ENCODE data around the gene MARK3. TPM values are rescaled to one million over a fixed set of nuclear protein-coding genes. Genes with fewer than 3 reads are reported as not detected.

The MARK3 gene
- total and polyA plus RNA-seq, 2 of the 4 experiments (the other 2 are of a cell fraction) = 78.5 to 80.5 TPM

DNA sequence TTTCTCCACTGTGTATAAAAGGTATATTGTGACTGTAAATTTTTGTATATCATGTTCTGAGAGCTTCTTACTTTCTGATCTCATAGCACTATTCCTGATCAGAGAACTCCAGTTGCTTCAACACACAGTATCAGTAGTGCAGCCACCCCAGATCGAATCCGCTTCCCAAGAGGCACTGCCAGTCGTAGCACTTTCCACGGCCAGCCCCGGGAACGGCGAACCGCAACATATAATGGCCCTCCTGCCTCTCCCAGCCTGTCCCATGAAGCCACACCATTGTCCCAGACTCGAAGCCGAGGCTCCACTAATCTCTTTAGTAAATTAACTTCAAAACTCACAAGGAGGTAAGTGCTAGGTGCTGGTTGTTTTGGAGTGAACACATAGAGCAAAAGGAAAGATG lies 106.5 kb downstream of the MARK3 start:
- Histone ChIP-seq H2AK5ac (ENCODE audit: low read depth, low read length) (no peak overlapping the region), H3K4me3 (ENCODE audit: insufficient read depth, low read depth, low read length) (no peak overlapping the region), H3K9me3 (ENCODE audit: control insufficient read depth, insufficient read depth, low read length) (no peaks in the 10 kb centered on the region), H3K27ac (ENCODE audit: insufficient read depth, low read length) (no peak overlapping the region), H3K14ac (replicated peaks; ENCODE audit: low read depth, low read length) (no peak overlapping the region), H3K27me3 (ENCODE audit: control insufficient read depth, insufficient read depth, low read length) (no peaks in the 10 kb centered on the region), H3K18ac (ENCODE audit: low read depth, low read length) (no peak overlapping the region), H2BK5ac (ENCODE audit: low read depth, low read length, poor library complexity, severe bottlenecking) (no peak overlapping the region), H3K4me2 (ENCODE audit: low read depth, low read length) (no peak overlapping the region), H3K4ac (ENCODE audit: low read depth, low read length) (no peak overlapping the region), H3K79me1 (ENCODE audit: low read depth in 1 of 2, low read length in 2 of 2) (peaks cover 21 to 64% of the 10 kb centered on the region in 2 experiments), H4K5ac (ENCODE audit: low read depth, low read length) (no peak overlapping the region), H4K8ac (ENCODE audit: low read depth in 2 of 2, low read length in 2 of 2) (no peak overlapping the region), H2BK120ac (ENCODE audit: low read depth, low read length) (no peak overlapping the region), H3K4me1 (ENCODE audit: control insufficient read depth, insufficient read depth, low read length) (peaks cover 13% of the 10 kb centered on the region), H4K91ac (ENCODE audit: insufficient read depth, low read depth, low read length) (no peak overlapping the region), H2AFZ (replicated peaks; ENCODE audit: low read length, poor library complexity) (no peak overlapping the region), H3K36me3 (ENCODE audit: control insufficient read depth, insufficient read depth, low read length) (peaks cover 49% of the 10 kb centered on the region), H2BK20ac (ENCODE audit: low read depth, low read length) (no peak overlapping the region), H2BK15ac (ENCODE audit: low read depth, low read length) (no peak overlapping the region), H2AK9ac (replicated peaks; ENCODE audit: low read depth, low read length, poor library complexity) (no peak overlapping the region), H3K9me1 (ENCODE audit: insufficient read depth, low read length) (peaks cover 11% of the 10 kb centered on the region), H3K23ac (ENCODE audit: low read depth, low read length) (no peak overlapping the region), H4K20me1 (ENCODE audit: insufficient read depth, low read length) (peaks cover 13% of the 10 kb centered on the region; the same call in 1 of the 2 replicates), H3K9ac (ENCODE audit: low read depth, low read length) (no peak overlapping the region), H3K56ac (ENCODE audit: extremely low read depth, insufficient read depth, low read length) (no peak overlapping the region)
- ATAC-seq (ENCODE audit: low read depth) (no peak), DNase-seq (no peak)
- BruUV-seq (replicated peaks) = no TSS peak
- in situ Hi-C loops (cut with MboI; ENCODE audit: low sequenced_read_pairs) (no loop called here), intact Hi-C loops (cut with micrococcal nuclease) (no loop called here), dilution Hi-C loops (cut with HindIII; ENCODE audit: low sequenced_read_pairs, unreplicated experiment) (no loop called here)
- WGBS, 2 experiments (ENCODE audit: extremely low coverage in 2 of 2, insufficient read length in 1 of 2) = 100% methylated on average over 1 of the region's 10 CpGs; no CpG with 5 or more reads in 1 of the 2 experiments
- CTCF ChIA-PET = no interaction called here
- POLR2A ChIA-PET (ENCODE audit: unreplicated experiment) = no interaction called here
- TF ChIP-seq CEBPB (IDR thresholded peaks at IDR 0.05; ENCODE audit: low read depth, low read length) = no peak
- TF ChIP-seq, protein P1, sequence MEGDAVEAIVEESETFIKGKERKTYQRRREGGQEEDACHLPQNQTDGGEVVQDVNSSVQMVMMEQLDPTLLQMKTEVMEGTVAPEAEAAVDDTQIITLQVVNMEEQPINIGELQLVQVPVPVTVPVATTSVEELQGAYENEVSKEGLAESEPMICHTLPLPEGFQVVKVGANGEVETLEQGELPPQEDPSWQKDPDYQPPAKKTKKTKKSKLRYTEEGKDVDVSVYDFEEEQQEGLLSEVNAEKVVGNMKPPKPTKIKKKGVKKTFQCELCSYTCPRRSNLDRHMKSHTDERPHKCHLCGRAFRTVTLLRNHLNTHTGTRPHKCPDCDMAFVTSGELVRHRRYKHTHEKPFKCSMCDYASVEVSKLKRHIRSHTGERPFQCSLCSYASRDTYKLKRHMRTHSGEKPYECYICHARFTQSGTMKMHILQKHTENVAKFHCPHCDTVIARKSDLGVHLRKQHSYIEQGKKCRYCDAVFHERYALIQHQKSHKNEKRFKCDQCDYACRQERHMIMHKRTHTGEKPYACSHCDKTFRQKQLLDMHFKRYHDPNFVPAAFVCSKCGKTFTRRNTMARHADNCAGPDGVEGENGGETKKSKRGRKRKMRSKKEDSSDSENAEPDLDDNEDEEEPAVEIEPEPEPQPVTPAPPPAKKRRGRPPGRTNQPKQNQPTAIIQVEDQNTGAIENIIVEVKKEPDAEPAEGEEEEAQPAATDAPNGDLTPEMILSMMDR (conservative IDR thresholded peaks at IDR 0.05; ENCODE audit: low read depth, low read length) = no peak
- TF ChIP-seq RFX5 (IDR thresholded peaks at IDR 0.05; ENCODE audit: low read depth, low read length) = no peak

Measured in IMR-90 (cell line).